GM18867 (cell line): ENCODE results near the gene PGPEP1.

Experiments used
- ATAC-seq: cut with Tn5 transposase; IDR thresholded peaks from one replicate; pipeline ENCODE4 v1.9.1; 2021; ENCODE audit warnings: mild to moderate bottlenecking, moderate library complexity; ENCODE audit not compliant: unreplicated experiment

Gene PGPEP1, protein sequence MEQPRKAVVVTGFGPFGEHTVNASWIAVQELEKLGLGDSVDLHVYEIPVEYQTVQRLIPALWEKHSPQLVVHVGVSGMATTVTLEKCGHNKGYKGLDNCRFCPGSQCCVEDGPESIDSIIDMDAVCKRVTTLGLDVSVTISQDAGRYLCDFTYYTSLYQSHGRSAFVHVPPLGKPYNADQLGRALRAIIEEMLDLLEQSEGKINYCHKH

DNA sequence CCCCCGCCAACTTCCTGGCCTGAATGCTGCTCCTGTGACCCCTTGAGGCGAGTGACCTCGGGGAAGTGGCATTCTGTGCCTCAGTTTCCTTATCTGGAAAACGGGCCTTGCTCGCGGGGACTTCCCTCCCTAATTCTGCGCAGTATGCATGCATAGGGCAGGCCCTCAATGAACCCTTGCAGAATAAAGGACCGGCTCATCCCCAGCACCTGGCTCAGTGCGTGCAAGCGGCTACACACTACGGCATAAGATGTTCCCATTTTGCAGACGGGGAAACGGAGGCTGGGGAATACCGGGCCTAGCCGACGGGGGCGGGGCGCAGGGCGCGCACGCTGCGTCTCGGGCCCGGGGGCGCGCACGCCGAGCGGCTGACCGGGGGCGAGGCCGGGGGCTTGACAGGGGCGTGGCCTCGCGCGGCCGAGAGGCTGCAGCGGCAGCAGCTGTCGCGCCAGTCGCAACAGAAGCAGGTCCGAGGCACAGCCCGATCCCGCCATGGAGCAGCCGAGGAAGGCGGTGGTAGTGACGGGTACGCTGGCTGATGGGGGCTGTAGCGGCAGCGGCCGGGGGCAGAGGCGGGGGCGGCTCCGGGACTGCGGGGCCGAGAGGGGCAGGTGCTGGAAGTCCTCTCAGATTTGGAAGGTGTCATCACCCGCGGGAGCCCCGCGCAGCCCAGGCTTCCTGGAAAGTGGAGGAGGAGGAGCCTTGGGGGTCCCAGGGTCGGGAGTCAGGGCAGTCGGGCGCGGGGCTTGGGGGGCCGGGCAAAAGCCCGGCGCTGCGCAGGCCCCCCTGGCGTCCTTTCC is at the start of gene PGPEP1:
Gene PGPEP1 (plus strand): TSS at position 409 of the 800 bp plus-strand sequence. CDS start 84 bp downstream, at position 493.
- ATAC-seq = peak; percentile 74

- no peak for ATAC-seq
Measured at GRCh38 chr19:18291019-18291524, 49.3 kb upstream of the PGPEP1 start.

DNA sequence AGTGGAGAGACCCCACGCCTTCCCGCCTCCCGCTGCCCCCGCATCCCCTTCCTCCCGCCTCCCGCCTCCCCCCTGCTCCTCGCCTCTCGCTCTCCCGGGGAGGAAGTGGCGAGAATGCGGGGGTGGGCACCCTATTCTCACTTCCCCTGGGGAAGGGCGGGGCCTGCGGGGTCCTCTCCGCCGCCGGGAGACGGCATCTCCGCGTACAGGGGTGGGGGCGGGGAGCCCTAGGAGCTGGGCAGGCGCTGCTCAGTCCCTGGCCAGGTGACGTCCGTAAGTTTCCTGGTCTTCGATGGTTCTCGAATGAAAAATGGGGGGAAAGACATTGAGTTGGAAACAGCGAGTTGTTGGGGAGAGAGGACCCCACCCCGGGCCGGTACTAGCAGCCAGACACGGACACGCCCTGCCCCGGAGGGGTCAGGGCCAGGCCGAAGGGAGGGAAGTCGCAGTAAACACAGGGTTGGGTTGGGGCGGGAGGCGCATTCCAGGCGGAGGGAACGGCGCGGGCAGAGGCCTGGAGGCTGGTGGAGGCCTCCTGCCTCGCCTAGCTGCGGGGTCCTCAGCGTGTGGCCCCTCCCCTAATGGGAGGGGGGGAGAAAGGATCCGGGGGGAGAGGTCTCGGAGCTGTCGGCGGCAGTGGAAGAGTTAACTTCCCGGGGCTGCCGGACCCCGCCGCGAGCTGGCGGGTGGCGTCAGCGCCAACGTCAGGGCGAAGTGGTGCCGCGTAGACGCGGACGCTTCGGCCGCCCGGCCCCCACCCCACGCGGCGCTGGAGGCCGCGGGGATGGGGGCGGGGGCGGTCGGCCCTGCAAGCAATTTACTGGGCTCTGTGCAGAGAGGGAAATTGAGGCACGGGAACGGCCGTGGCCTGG is 48.6 kb upstream of the PGPEP1 start:
- peak; percentile 36 for ATAC-seq

GRCh38 chr19:18292462-18292809 is 48.0 kb upstream of the PGPEP1 start:
- peak; percentile 4 for ATAC-seq

GRCh38 chr19:18292810-18293641 is 47.4 kb upstream of the PGPEP1 start:
- ATAC-seq = peak; percentile 7

DNA sequence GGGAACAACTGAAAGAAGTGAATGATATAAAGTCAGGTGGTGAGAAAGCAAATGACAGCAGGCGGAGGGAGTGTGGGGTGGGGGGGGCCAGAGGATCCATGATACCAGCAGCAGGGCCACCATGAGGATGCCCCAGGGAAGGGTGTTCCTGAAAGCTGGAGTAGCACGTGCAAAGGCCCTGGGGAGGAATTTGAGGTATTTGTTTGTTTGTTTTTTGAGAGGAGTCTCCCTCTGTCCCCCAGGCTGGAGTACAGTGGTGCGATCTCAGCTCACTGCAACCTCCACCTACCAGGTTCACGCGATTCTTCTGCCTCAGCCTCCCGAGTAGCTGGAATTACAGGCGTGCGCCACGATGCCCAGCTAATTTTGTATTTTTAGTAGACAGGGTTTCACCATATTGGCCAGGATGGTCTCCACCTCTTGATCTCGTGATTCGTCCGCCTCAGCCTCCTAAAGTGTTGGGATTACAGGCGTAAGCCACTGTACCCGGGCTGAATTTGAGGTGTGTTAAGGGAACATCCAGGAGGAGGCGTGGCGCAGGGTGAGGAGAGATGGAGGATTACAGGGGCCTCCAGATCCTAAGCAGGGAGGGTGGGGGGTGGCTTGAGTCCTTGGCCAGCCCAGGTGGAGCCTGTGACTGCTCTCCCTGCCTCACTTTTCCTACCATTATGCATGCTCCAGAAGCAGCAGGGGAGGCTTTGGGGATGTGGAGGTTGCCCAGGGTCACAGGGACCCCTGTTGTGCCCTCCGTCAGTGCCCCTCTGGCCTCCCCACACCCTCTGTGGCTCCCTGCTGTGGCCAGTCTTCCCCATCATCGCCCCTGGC is 46.5 kb upstream of the PGPEP1 start:
- no peak for ATAC-seq

DNA sequence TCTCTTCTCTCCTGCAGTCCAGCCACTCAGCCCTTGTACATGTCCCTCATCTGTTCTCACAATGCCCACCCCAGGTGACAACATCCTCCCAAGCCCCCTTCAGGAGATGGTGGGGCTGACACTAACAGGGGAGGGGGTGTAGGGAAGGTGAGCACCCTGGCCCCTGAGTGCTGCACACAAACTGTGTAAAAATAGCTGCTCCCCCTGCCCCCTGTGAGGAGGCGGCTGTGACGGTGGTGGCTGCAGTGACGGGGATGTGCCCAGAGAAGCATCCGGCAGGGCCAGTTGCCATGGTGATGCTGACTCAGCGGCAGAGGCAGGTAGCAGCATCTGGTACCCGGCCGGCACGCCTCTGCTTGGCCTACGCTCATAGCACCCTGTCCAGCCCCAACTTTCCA is 45.9 kb upstream of the PGPEP1 start:
- no peak for ATAC-seq

DNA sequence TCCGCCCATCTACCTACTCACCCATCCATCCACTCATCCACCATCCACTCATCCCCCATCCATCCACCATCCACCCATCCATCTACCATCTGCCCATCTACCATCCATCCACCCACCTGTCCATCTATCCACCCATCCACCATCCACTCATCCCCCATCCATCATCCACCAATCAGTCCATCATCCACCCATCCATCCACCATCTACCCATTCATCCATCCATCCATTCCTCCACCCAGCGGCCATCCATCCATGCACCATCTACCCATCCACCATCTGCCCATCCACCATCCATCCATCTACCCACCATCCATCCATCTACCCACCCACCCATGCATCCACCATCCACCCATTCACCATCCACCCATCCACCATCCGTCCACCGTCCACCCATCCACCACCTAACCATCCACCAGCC is 45.4 kb upstream of the PGPEP1 start:
- ATAC-seq = no peak

- no peak for ATAC-seq
Measured at GRCh38 chr19:18297308-18297707, 43.1 kb upstream of the PGPEP1 start.

DNA sequence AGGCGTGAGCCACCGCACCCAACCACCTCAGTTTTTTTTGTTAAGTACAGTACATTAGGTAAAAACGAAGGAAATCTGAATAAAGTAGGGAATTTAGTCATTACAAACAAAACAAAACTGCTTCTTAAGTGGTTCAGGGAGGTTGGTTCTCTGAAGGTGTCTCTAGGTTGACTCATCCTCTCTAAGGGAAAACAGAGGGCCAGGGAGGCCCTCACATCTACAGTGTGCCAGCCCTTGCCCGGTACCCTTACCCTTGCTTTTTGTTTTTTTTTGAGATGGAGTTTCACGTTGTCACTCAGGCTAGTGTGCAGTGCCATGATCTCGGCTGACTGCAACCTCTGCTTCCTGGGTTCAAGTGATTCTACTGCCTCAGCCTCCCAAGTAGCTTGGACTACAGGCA is 41.8 kb upstream of the PGPEP1 start:
- ATAC-seq = no peak

DNA sequence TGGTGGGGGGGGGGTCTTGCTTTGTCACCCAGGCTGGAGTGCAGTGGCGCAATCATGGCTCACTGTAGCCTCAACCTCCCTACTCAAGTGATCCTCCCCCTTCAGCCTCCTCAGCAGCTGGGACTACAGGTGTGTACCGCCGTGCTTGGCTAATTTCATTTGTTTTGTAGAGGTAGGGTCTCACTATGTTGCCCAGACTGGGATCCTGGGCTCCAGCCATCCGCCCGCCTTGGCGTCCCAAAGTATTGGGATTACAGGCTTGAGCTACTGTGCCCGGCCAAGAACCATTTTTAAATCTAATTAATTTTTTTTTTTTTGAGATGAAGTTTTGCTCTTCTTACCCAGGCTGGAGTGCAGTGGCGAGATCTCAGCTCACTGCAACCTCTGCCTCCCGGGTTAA is 40.7 kb upstream of the PGPEP1 start:
- ATAC-seq = no peak

DNA sequence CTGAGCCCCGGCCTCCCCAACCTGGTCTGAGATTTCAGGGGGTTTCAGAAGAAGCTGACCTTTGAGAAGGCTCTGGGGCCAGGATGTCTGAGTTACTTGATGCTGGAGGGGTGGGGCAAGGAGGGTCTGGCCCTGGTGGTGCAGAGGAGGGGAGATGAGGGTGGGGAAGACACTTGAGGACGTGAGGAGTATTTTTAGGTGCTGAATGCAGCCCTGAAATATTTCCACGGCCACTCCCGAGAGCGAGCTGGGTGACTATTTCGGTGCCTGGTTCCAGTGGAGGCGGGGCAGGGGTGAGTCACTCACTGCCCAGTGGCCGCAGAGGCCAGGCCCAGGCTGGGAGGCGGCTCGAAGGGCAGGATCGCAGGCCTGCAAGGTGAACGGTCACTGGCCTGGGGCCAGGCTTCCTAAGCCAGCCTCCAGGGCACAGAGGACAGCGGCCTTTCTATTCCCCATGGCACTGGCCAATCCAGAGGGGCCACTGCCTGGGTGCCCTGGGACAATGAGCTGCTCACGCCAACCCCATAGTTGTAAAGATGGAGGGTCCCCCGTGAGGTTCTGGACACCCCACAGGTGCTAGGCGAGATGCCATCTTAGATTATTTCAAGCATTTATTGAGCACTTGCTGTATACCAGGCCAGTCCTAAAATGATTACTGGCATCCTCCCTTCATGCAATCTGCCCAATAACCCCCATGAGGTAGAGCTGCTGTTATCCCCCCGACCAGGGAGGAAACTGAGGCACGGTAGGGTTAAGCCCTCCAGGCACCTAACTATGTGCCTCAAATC is 39.3 kb upstream of the PGPEP1 start:
- ATAC-seq = no peak

DNA sequence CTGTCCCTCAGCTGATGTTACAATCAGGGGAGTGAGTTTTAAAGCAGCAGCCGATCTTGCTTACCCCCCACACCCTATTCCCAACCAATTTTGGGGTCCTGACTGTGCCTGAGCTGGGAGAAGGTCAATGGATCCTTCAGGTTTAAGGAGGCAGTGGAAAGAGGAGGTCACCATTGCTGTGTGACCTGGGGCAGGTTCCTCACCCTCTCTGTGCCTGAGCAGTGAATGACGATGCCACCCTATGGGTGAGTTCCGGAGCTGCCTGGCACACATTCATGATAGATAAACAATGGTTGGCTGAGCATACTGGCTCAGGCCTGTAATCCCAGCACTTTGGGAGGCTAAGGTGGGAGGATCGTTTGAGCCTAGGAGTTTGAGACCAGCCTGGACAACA is 38.7 kb upstream of the PGPEP1 start:
- ATAC-seq = no peak

- no peak for ATAC-seq
Measured at GRCh38 chr19:18304208-18304457, 36.3 kb upstream of the PGPEP1 start.

GRCh38 chr19:18304458-18305310 is 35.7 kb upstream of the PGPEP1 start:
- peak; percentile 36 for ATAC-seq

DNA sequence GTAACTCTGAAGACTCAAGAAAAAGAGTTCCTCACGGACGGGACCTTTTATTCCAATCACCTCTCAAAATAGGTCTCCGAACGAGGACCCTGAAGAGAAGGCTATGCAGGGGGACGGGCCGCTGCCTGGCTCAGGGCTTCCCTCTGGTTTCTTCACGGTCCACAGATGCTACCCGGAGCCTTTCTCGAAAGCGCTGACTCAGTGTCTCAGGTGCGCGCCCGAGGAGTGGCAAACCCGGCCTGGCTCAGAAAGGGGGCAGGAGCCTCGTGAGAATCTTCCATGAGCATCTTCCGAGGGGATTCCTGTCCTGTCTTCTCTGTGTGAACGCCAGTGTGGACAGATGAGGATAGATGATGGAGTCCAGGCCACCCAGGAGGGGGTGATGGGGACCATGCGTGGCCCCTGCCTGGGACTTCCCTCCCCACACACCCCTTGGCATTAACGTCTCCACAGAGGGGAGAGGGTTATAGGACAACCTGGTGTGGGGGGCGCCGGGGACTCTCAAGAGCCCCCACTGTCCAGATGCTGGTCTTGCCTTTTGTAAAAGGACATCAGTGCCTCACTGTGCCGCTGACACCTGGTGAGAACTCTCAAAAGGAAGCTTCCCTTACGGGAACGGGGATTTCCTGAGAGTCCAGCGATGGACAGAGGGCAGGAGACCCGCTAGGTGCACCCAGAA is 34.0 kb upstream of the PGPEP1 start:
- ATAC-seq = no peak

GRCh38 chr19:18306888-18307260 is 33.5 kb upstream of the PGPEP1 start:
- ATAC-seq = no peak

GRCh38 chr19:18307271-18307681 is 33.1 kb upstream of the PGPEP1 start:
- ATAC-seq = no peak
